HL-60 (cell line): ENCODE data around the gene APOBEC3F.

ENCODE experiments used
- CTCF ChIP-seq: IDR thresholded peaks from one replicate; pipeline ENCODE4 v1.5.1; 2011; ENCODE audit warnings: low read length, control low read depth, inconsistent platforms; ENCODE audit not compliant: insufficient read depth
- GABPA ChIP-seq: IDR thresholded peaks from 2 replicates; pipeline ENCODE4 v1.6.1; 2012; ENCODE audit warnings: low read depth
- POLR2AphosphoS5 ChIP-seq: IDR thresholded peaks from 2 replicates; pipeline ENCODE4 v1.6.1; 2012; ENCODE audit warnings: low read depth
- REST ChIP-seq: IDR thresholded peaks from 2 replicates; pipeline ENCODE4 v1.6.1; 2012; ENCODE audit warnings: low read depth; ENCODE audit not compliant: insufficient replicate concordance
- SPI1 ChIP-seq: IDR thresholded peaks from 2 replicates; pipeline ENCODE4 v1.6.1; 2012; ENCODE audit warnings: low read depth, mild to moderate bottlenecking, borderline replicate concordance

DNA sequence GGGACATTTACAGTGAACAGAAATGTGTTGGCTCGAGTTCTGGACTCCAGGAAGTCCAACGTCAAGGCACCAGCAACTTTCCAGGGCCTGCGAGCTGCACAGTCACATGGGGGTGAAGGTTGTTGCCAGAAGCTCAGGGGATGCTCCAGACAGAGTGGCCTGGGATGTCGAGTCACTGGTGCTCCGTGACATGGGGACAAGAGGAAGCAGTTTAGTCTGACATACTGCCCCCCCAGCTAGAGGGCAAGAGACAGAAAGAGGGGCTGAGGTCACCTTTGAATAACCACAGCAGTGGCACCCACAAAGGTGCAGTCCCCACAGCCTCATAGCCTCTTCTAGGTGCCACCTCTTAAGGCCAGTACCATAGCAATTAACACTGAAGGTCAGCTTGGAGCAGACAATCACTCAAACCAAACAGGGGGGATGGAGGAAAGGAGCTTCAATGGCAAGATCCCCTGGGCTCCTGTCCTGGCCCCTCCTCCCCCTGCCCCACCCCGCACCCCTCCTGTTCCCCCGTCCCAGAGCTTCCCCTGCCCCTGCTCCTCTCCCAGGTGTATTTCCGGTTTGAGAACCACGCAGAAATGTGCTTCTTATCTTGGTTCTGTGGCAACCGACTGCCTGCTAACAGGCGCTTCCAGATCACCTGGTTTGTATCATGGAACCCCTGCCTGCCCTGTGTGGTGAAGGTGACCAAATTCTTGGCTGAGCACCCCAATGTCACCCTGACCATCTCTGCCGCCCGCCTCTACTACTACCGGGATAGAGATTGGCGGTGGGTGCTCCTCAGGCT, 15.9 kb upstream of the APOBEC3F start:
- no peak for TF ChIP-seq CTCF
- TF ChIP-seq POLR2AphosphoS5: no peak
- no peak for TF ChIP-seq SPI1
- no peak for TF ChIP-seq REST
- no peak for TF ChIP-seq GABPA
